Kidney epithelial cell (primary cell): ENCODE measurements around the gene MYL12A. TPM values are rescaled to one million over a fixed set of nuclear protein-coding genes. Genes with fewer than 3 reads are reported as not detected.
"Not testable (repeated sequence)": the region's sequence is repeated elsewhere in the genome, so short reads cannot be mapped to it uniquely, and the experiment has no call there.

Experiments used
- DNase-seq: peaks from one replicate; pipeline ENCODE4 v3.0.0-alpha.2; 2010; ENCODE audit warnings: low read depth
- H3K27me3 ChIP-seq: 2 replicates; pipeline ENCODE4 v1.6.0; 2011; ENCODE audit warnings: low read length; ENCODE audit not compliant: control insufficient read depth, insufficient read depth
- H3K36me3 ChIP-seq: 2 replicates; pipeline ENCODE4 v1.5.1; 2011; ENCODE audit warnings: low read length; ENCODE audit not compliant: control insufficient read depth, insufficient read depth
- H3K4me3 ChIP-seq: 2 replicates; pipeline ENCODE4 v1.5.1; 2011; ENCODE audit warnings: low read depth, mild to moderate bottlenecking, control low read depth, low read length
- CTCF ChIP-seq: IDR thresholded peaks from 2 replicates; pipeline ENCODE4 v1.5.1; 2011; ENCODE audit warnings: mild to moderate bottlenecking, moderate library complexity, low read length, control low read depth, inconsistent platforms; ENCODE audit not compliant: insufficient read depth, poor library complexity, severe bottlenecking
- total RNA-seq: library from RNA; depleted of rRNA; stranded (reverse); fragments of >200 nt; gene quantifications from 2 replicates; pipeline ENCODE4 v1.2.3, GENCODE V29; 2015

Gene MYL12A
- total RNA-seq, 1 donor from 2014 or later: 948 TPM

- H3K36me3 ChIP-seq: no peaks in the 10 kb centered on the region
- no peak overlapping the region for H3K4me3 ChIP-seq
- DNase-seq: no peak
- no peaks in the 10 kb centered on the region for H3K27me3 ChIP-seq
- TF ChIP-seq CTCF: no peak
These were observed 20.7 kb downstream of the MYL12A start for GRCh38 chr18:3268306-3268705.

- TF ChIP-seq CTCF: no peak
- no peak for DNase-seq
- H3K4me3 ChIP-seq: no peak overlapping the region
- no peaks in the 10 kb centered on the region for H3K27me3 ChIP-seq
- no peaks in the 10 kb centered on the region for H3K36me3 ChIP-seq
These were observed 21.8 kb downstream of the MYL12A start for GRCh38 chr18:3269241-3269913.

GRCh38 chr18:3269914-3270299, 22.3 kb downstream of the MYL12A start:
- H3K36me3 ChIP-seq: no peaks in the 10 kb centered on the region
- H3K4me3 ChIP-seq: no peak overlapping the region
- TF ChIP-seq CTCF: no peak
- no peak for DNase-seq
- no peaks in the 10 kb centered on the region for H3K27me3 ChIP-seq

- no peak for DNase-seq
- H3K4me3 ChIP-seq: no peak overlapping the region
- no peaks in the 10 kb centered on the region for H3K36me3 ChIP-seq
- no peak for TF ChIP-seq CTCF
- no peaks in the 10 kb centered on the region for H3K27me3 ChIP-seq
These were observed 25.4 kb downstream of the MYL12A start for GRCh38 chr18:3273042-3273441.

GRCh38 chr18:3277643-3278213, 30.1 kb downstream of the MYL12A start:
- DNase-seq, H3K4me3 ChIP-seq, H3K36me3 ChIP-seq, H3K27me3 ChIP-seq: not testable (repeated sequence)

- Histone ChIP-seq H3K36me3 (no peaks in the 10 kb centered on the region), H3K27me3 (no peaks in the 10 kb centered on the region), H3K4me3 (no peak overlapping the region)
- no peak for DNase-seq
- TF ChIP-seq CTCF: peak; percentile 2
These were observed 31.9 kb downstream of the MYL12A start for GRCh38 chr18:3279201-3280185.
